HEK293 (cell line): ENCODE data around the gene SURF1.

Experiments
- ELK4 ChIP-seq: IDR thresholded peaks from 2 replicates; pipeline ENCODE4 v1.6.1; 2011; ENCODE audit warnings: mild to moderate bottlenecking, low read depth, low read length, borderline replicate concordance
- KLF9 ChIP-seq: fragments of 450-650 bp; formaldehyde crosslinking; IDR thresholded peaks from 2 replicates; pipeline ENCODE4 v1.5.1; 2016; ENCODE audit warnings: missing biosample characterization, missing genetic modification characterization, low read depth
- REPIN1 ChIP-seq: fragments of 450-650 bp; formaldehyde crosslinking; IDR thresholded peaks from 2 replicates; pipeline ENCODE4 v1.5.1; 2017; ENCODE audit warnings: missing biosample characterization, missing genetic modification characterization, low read depth
- SCRT1 ChIP-seq: fragments of 450-650 bp; formaldehyde crosslinking; IDR thresholded peaks from 2 replicates; pipeline ENCODE4 v1.5.1; 2016; ENCODE audit warnings: missing biosample characterization, missing genetic modification characterization, borderline replicate concordance
- SP2 ChIP-seq: fragments of 450-650 bp; formaldehyde crosslinking; IDR thresholded peaks from 2 replicates; pipeline ENCODE4 v1.5.1; 2016; ENCODE audit warnings: missing biosample characterization, missing genetic modification characterization
- TCF7L2 ChIP-seq: IDR thresholded peaks from 2 replicates; pipeline ENCODE4 v1.6.1; 2011; ENCODE audit warnings: low read depth, mild to moderate bottlenecking, inconsistent platforms, low read length, moderate library complexity, borderline replicate concordance
- TRIM28 ChIP-seq: IDR thresholded peaks from 2 replicates; pipeline ENCODE4 v1.6.1; 2011; ENCODE audit warnings: low read length, control low read depth, borderline replicate concordance
- YY1 ChIP-seq: fragments of 450-650 bp; formaldehyde crosslinking; IDR thresholded peaks from 2 replicates; pipeline ENCODE4 v1.5.1; 2018; ENCODE audit warnings: missing biosample characterization, missing genetic modification characterization
- ZBTB20 ChIP-seq: fragments of 450-650 bp; formaldehyde crosslinking; IDR thresholded peaks from 2 replicates; pipeline ENCODE4 v1.5.1; 2016; ENCODE audit warnings: missing biosample characterization, missing genetic modification characterization
- ZBTB26 ChIP-seq: fragments of 450-650 bp; formaldehyde crosslinking; optimal IDR thresholded peaks from 2 replicates; pipeline ENCODE3; 2016; ENCODE audit warnings: missing biosample characterization, mild to moderate bottlenecking, missing genetic modification characterization
- ZBTB48 ChIP-seq: fragments of 450-650 bp; formaldehyde crosslinking; IDR thresholded peaks from 2 replicates; pipeline ENCODE4 v1.5.1; 2016; ENCODE audit warnings: missing biosample characterization, missing genetic modification characterization
- ZBTB8A ChIP-seq: fragments of 450-650 bp; formaldehyde crosslinking; IDR thresholded peaks from 2 replicates; pipeline ENCODE4 v1.5.1; 2016; ENCODE audit warnings: missing biosample characterization, missing genetic modification characterization
- ZFP3 ChIP-seq: fragments of 450-650 bp; formaldehyde crosslinking; IDR thresholded peaks from 2 replicates; pipeline ENCODE4 v1.5.1; 2016; ENCODE audit warnings: low read depth, missing biosample characterization, missing genetic modification characterization
- ZFP37 ChIP-seq: fragments of 450-650 bp; formaldehyde crosslinking; IDR thresholded peaks from 2 replicates; pipeline ENCODE4 v1.5.1; 2016; ENCODE audit warnings: missing biosample characterization, missing genetic modification characterization
- ZFP69B ChIP-seq: fragments of 450-650 bp; formaldehyde crosslinking; IDR thresholded peaks from 2 replicates; pipeline ENCODE4 v1.5.1; 2016; ENCODE audit warnings: missing biosample characterization, missing genetic modification characterization
- ZIC2 ChIP-seq: fragments of 450-650 bp; formaldehyde crosslinking; IDR thresholded peaks from 2 replicates; pipeline ENCODE4 v1.5.1; 2016; ENCODE audit warnings: missing biosample characterization, missing genetic modification characterization
- ZNF121 ChIP-seq: fragments of 450-650 bp; formaldehyde crosslinking; IDR thresholded peaks from 2 replicates; pipeline ENCODE4 v1.5.1; 2016; ENCODE audit warnings: missing biosample characterization, missing genetic modification characterization
- ZNF175 ChIP-seq: fragments of 450-650 bp; formaldehyde crosslinking; IDR thresholded peaks from 2 replicates; pipeline ENCODE4 v1.5.1; 2016; ENCODE audit warnings: missing biosample characterization, missing genetic modification characterization
- ZNF184 ChIP-seq: fragments of 450-650 bp; IDR thresholded peaks from 2 replicates; pipeline ENCODE4 v1.5.1; 2018; ENCODE audit warnings: missing biosample characterization, mild to moderate bottlenecking, missing genetic modification characterization
- ZNF19 ChIP-seq: fragments of 450-650 bp; formaldehyde crosslinking; IDR thresholded peaks from 2 replicates; pipeline ENCODE4; 2016; ENCODE audit warnings: missing biosample characterization, missing genetic modification characterization, low read depth
- ZNF2 ChIP-seq: fragments of 450-650 bp; formaldehyde crosslinking; IDR thresholded peaks from 2 replicates; pipeline ENCODE4 v1.5.1; 2016; ENCODE audit warnings: missing biosample characterization, missing genetic modification characterization
- ZNF211 ChIP-seq: fragments of 450-650 bp; formaldehyde crosslinking; IDR thresholded peaks from 2 replicates; pipeline ENCODE4 v1.5.1; 2016; ENCODE audit warnings: low read depth, missing biosample characterization, missing genetic modification characterization
- ZNF214 ChIP-seq: fragments of 450-650 bp; formaldehyde crosslinking; IDR thresholded peaks from 2 replicates; pipeline ENCODE4 v1.5.1; 2017; ENCODE audit warnings: missing biosample characterization, mild to moderate bottlenecking, missing genetic modification characterization, borderline replicate concordance
- ZNF221 ChIP-seq: fragments of 450-650 bp; formaldehyde crosslinking; IDR thresholded peaks from 2 replicates; pipeline ENCODE4 v1.5.1; 2017; ENCODE audit warnings: missing biosample characterization, missing genetic modification characterization, borderline replicate concordance
- ZNF26 ChIP-seq: fragments of 450-650 bp; formaldehyde crosslinking; IDR thresholded peaks from 2 replicates; pipeline ENCODE4 v1.5.1; 2016; ENCODE audit warnings: missing biosample characterization, missing genetic modification characterization
- ZNF354C ChIP-seq: fragments of 450-650 bp; formaldehyde crosslinking; IDR thresholded peaks from 2 replicates; pipeline ENCODE4 v1.5.1; 2016; ENCODE audit warnings: missing biosample characterization, missing genetic modification characterization, low read depth, borderline replicate concordance
- ZNF501 ChIP-seq: fragments of 450-650 bp; formaldehyde crosslinking; IDR thresholded peaks from 2 replicates; pipeline ENCODE4 v1.5.1; 2016; ENCODE audit warnings: missing biosample characterization, missing genetic modification characterization
- ZNF514 ChIP-seq: fragments of 450-650 bp; formaldehyde crosslinking; IDR thresholded peaks from 2 replicates; pipeline ENCODE4 v1.5.1; 2016; ENCODE audit warnings: missing biosample characterization, missing genetic modification characterization
- ZNF585B ChIP-seq: fragments of 450-650 bp; formaldehyde crosslinking; IDR thresholded peaks from 2 replicates; pipeline ENCODE4 v1.5.1; 2016; ENCODE audit warnings: missing biosample characterization, missing genetic modification characterization
- ZNF610 ChIP-seq: fragments of 450-650 bp; formaldehyde crosslinking; IDR thresholded peaks from 2 replicates; pipeline ENCODE4 v1.5.1; 2016; ENCODE audit warnings: missing biosample characterization, missing genetic modification characterization, borderline replicate concordance
- ZNF626 ChIP-seq: fragments of 450-650 bp; sonication (Bioruptor Pico); formaldehyde crosslinking; IDR thresholded peaks from 2 replicates; pipeline ENCODE4 v1.5.1; 2018; ENCODE audit warnings: missing biosample characterization, missing genetic modification characterization, inconsistent platforms
- ZNF660 ChIP-seq: fragments of 450-650 bp; IDR thresholded peaks from 2 replicates; pipeline ENCODE4 v1.5.1; 2018; ENCODE audit warnings: missing biosample characterization, mild to moderate bottlenecking, missing genetic modification characterization
- ZNF747 ChIP-seq: fragments of 450-650 bp; formaldehyde crosslinking; IDR thresholded peaks from 2 replicates; pipeline ENCODE4 v1.5.1; 2016; ENCODE audit warnings: missing biosample characterization, missing genetic modification characterization
- ZNF843 ChIP-seq: fragments of 450-650 bp; formaldehyde crosslinking; IDR thresholded peaks from 2 replicates; pipeline ENCODE4 v1.5.1; 2016; ENCODE audit warnings: missing biosample characterization, missing genetic modification characterization
- ZSCAN18 ChIP-seq: fragments of 450-650 bp; formaldehyde crosslinking; IDR thresholded peaks from 2 replicates; pipeline ENCODE4 v1.5.1; 2016; ENCODE audit warnings: missing biosample characterization, missing genetic modification characterization
- ZSCAN5A ChIP-seq: fragments of 450-650 bp; formaldehyde crosslinking; IDR thresholded peaks from 2 replicates; pipeline ENCODE4 v1.5.1; 2016; ENCODE audit warnings: missing biosample characterization, missing genetic modification characterization

SURF1 gene

GRCh38 chr9:133351908-133352634 is 4.2 kb downstream of the SURF1 start (continued):
- TF ChIP-seq ZNF514 (no peak), ELK4 (no peak), ZBTB8A (tag by site-specific recombination) (no peak), TRIM28 (peak; percentile 93; the same call in 1 of the 2 replicates), ZNF26 (tag by site-specific recombination) (no peak), ZNF221 (tag by site-specific recombination) (no peak), KLF9 (tag by site-specific recombination) (no peak), REPIN1 (tag by site-specific recombination) (no peak), ZFP69B (tag by site-specific recombination) (no peak), ZSCAN5A (tag by site-specific recombination) (no peak), ZNF501 (tag by site-specific recombination) (peak; percentile 34; the same call in 1 of the 2 replicates), YY1 (tag by site-specific recombination) (no peak), ZNF626 (tag by site-specific recombination) (no peak), ZNF610 (tag by site-specific recombination) (no peak), ZNF354C (tag by site-specific recombination) (no peak), ZNF2 (tag by site-specific recombination) (0 out of 2 replicates have a peak, but pooled peaks have one; percentile 6), ZIC2 (no peak; the same call in 1 of the 2 replicates), ZBTB20 (peak; percentile 59), ZNF121 (tag by site-specific recombination) (no peak), ZNF747 (no peak), ZFP37 (tag by site-specific recombination) (0 out of 2 replicates have a peak, but pooled peaks have one; percentile 56), ZNF175 (no peak), SP2 (tag by site-specific recombination) (no peak), ZFP3 (tag by site-specific recombination) (no peak), ZNF214 (tag by site-specific recombination) (no peak), ZNF19 (tag by site-specific recombination) (no peak), ZBTB26 (tag by site-specific recombination) (peak; percentile 7), ZBTB48 (peak; percentile 28; the same call in 1 of the 2 replicates), ZNF211 (no peak), ZNF585B (no peak), ZNF660 (tag by site-specific recombination) (no peak; the same call in 1 of the 2 replicates), ZNF184 (tag by site-specific recombination) (no peak), TCF7L2 (no peak), ZNF843 (tag by site-specific recombination) (no peak), ZSCAN18 (tag by site-specific recombination) (no peak), SCRT1 (tag by site-specific recombination) (no peak)
